ENCODE measurements around the gene ATOSB. TPM values are rescaled to one million over a fixed set of nuclear protein-coding genes. Genes with fewer than 3 reads are reported as not detected.
"Not testable (repeated sequence)": the region's sequence is repeated elsewhere in the genome, so short reads cannot be mapped to it uniquely, and the experiment has no call there.

The ATOSB gene
- 6.4 TPM for total RNA-seq
- 10 to 100 TPM in 7 of 8 donors, 1 to 10 TPM in 1; 9.7 to 12.5 (median 11.6) TPM for polyA plus RNA-seq (ENCODE audit: insufficient read depth in 1 of 8, insufficient read length in 8 of 8, low replicate concordance in 1 of 8)
- long read RNA-seq, donor 1, result 0 reads
- long read RNA-seq, donor 2, partial matches to known transcripts, result 0 of 1 reads
- long read RNA-seq, donor 2, other reads (novel, unspliced or antisense), result 0 of 1 reads
- long read RNA-seq, donor 3, result 0 reads
- long read RNA-seq, donor 4, partial matches to known transcripts, result 0 of 1 reads
- long read RNA-seq, donor 4, other reads (novel, unspliced or antisense), result 0 of 1 reads
- long read RNA-seq, donor 5, full-length matches to known transcripts, result 3 of 9 reads
- long read RNA-seq, donor 5, partial matches to known transcripts, result 6 of 9 reads
- long read RNA-seq, donor 5, other reads (novel, unspliced or antisense), result 0 of 9 reads
- long read RNA-seq, donor 6, partial matches to known transcripts, result 0 of 1 reads
- long read RNA-seq, donor 6, other reads (novel, unspliced or antisense), result 0 of 1 reads
- long read RNA-seq, donor 7, result 0 reads
- long read RNA-seq, donor 8, result 0 reads
- long read RNA-seq, donor 9, result 0 reads
- long read RNA-seq, donor 10, result 0 reads
- long read RNA-seq, donor 11, full-length matches to known transcripts, result 1 of 1 reads
- long read RNA-seq, donor 11, partial matches to known transcripts, result 0 of 1 reads
- long read RNA-seq, donor 11, other reads (novel, unspliced or antisense), result 0 of 1 reads

GRCh38 chr9:35115680-35116538, at the start of gene ATOSB:
ATOSB (minus strand) TSS chr9:35115862; CDS start chr9:35108274, 7,588 bp downstream.
- H3K4me3 ChIP-seq (ENCODE audit: low read length), result peak within 1 kb of the TSS; percentile 71
- H3K4me1 ChIP-seq (ENCODE audit: control insufficient read depth, insufficient read depth, low read length), result peaks cover 39% of the 10 kb centered on the region
- no peaks in the 10 kb centered on the region for H3K27me3 ChIP-seq (ENCODE audit: control insufficient read depth, insufficient read depth, low read length)
- no peaks in the 10 kb centered on the region for H3K9me3 ChIP-seq (replicated peaks; ENCODE audit: control insufficient read depth, low read depth, low read length)
- peak; percentile 98 for DNase-seq
- under 1% methylated on average over 41 of the region's 54 CpGs for WGBS (ENCODE audit: insufficient coverage)
- peak within 1 kb of the TSS; percentile 94 for H3K27ac ChIP-seq (ENCODE audit: low read length)
- no peaks in the 10 kb centered on the region for H3K36me3 ChIP-seq (ENCODE audit: control insufficient read depth, insufficient read depth, low read length)

GRCh38 chr9:35164711-35165110, 49.0 kb upstream of the ATOSB start:
- DNase-seq, result no peak
- WGBS (ENCODE audit: insufficient coverage), result no CpG with 5 or more reads among the region's 3 CpGs
- no peak overlapping the region for H3K27ac ChIP-seq (ENCODE audit: low read length)
- no peaks in the 10 kb centered on the region for H3K9me3 ChIP-seq (replicated peaks; ENCODE audit: control insufficient read depth, low read depth, low read length)
- no peak overlapping the region for H3K4me3 ChIP-seq (ENCODE audit: low read length)
- peaks cover 5% of the 10 kb centered on the region for H3K4me1 ChIP-seq (ENCODE audit: control insufficient read depth, insufficient read depth, low read length)
- H3K36me3 ChIP-seq (ENCODE audit: control insufficient read depth, insufficient read depth, low read length), result no peaks in the 10 kb centered on the region
- peaks cover 4% of the 10 kb centered on the region for H3K27me3 ChIP-seq (ENCODE audit: control insufficient read depth, insufficient read depth, low read length)

GRCh38 chr9:35163413-35163812, 47.8 kb upstream of the ATOSB start:
- Histone ChIP-seq H3K27ac (ENCODE audit: low read length) (no peak overlapping the region), H3K4me1 (ENCODE audit: control insufficient read depth, insufficient read depth, low read length) (peaks cover 5% of the 10 kb centered on the region), H3K36me3 (ENCODE audit: control insufficient read depth, insufficient read depth, low read length) (no peaks in the 10 kb centered on the region), H3K27me3 (ENCODE audit: control insufficient read depth, insufficient read depth, low read length) (peaks cover 4% of the 10 kb centered on the region), H3K9me3 (replicated peaks; ENCODE audit: control insufficient read depth, low read depth, low read length) (no peaks in the 10 kb centered on the region), H3K4me3 (ENCODE audit: low read length) (no peak overlapping the region)
- WGBS (ENCODE audit: insufficient coverage), result no CpG with 5 or more reads among the region's 3 CpGs
- DNase-seq, result peak; percentile 26

- H3K27me3 ChIP-seq (ENCODE audit: control insufficient read depth, insufficient read depth, low read length), result peaks cover 4% of the 10 kb centered on the region
- 50% methylated on average over 3 of the region's 11 CpGs for WGBS (ENCODE audit: insufficient coverage)
- H3K4me3 ChIP-seq (ENCODE audit: low read length), result peak overlapping the region; percentile 75
- no peak for DNase-seq
- peaks cover 5% of the 10 kb centered on the region for H3K4me1 ChIP-seq (ENCODE audit: control insufficient read depth, insufficient read depth, low read length)
- peak overlapping the region; percentile 90 for H3K27ac ChIP-seq (ENCODE audit: low read length)
- H3K36me3 ChIP-seq (ENCODE audit: control insufficient read depth, insufficient read depth, low read length), result no peaks in the 10 kb centered on the region
- no peaks in the 10 kb centered on the region for H3K9me3 ChIP-seq (replicated peaks; ENCODE audit: control insufficient read depth, low read depth, low read length)
These were observed 47.1 kb upstream of the ATOSB start for GRCh38 chr9:35162605-35163315.

- Histone ChIP-seq H3K36me3 (ENCODE audit: control insufficient read depth, insufficient read depth, low read length) (no peaks in the 10 kb centered on the region), H3K27me3 (ENCODE audit: control insufficient read depth, insufficient read depth, low read length) (peaks cover 4% of the 10 kb centered on the region), H3K9me3 (replicated peaks; ENCODE audit: control insufficient read depth, low read depth, low read length) (no peaks in the 10 kb centered on the region), H3K27ac (ENCODE audit: low read length) (peak within 1 kb of the TSS; percentile 90), H3K4me3 (ENCODE audit: low read length) (peak within 1 kb of the TSS; percentile 75), H3K4me1 (ENCODE audit: control insufficient read depth, insufficient read depth, low read length) (peaks cover 5% of the 10 kb centered on the region)
- peak; percentile 96 for DNase-seq
- under 1% methylated on average over 62 of the region's 70 CpGs for WGBS (ENCODE audit: insufficient coverage)
These were observed 46.3 kb upstream of the ATOSB start, which contains the start of gene UNC13B for GRCh38 chr9:35161713-35162604. UNC13B (plus strand) TSS chr9:35162009; CDS start chr9:35162284, 275 bp downstream.

- H3K36me3 ChIP-seq (ENCODE audit: control insufficient read depth, insufficient read depth, low read length), result no peaks in the 10 kb centered on the region
- H3K27ac ChIP-seq (ENCODE audit: low read length), result no peak overlapping the region
- no peaks in the 10 kb centered on the region for H3K9me3 ChIP-seq (replicated peaks; ENCODE audit: control insufficient read depth, low read depth, low read length)
- 67% methylated on average over 1 of the region's 10 CpGs for WGBS (ENCODE audit: insufficient coverage)
- H3K27me3 ChIP-seq (ENCODE audit: control insufficient read depth, insufficient read depth, low read length), result peaks cover 4% of the 10 kb centered on the region
- no peak for DNase-seq
- H3K4me3 ChIP-seq (ENCODE audit: low read length), result no peak overlapping the region
- H3K4me1 ChIP-seq (ENCODE audit: control insufficient read depth, insufficient read depth, low read length), result peaks cover 5% of the 10 kb centered on the region
These were observed 43.0 kb upstream of the ATOSB start for GRCh38 chr9:35158501-35159280.

- H3K9me3 ChIP-seq (replicated peaks; ENCODE audit: control insufficient read depth, low read depth, low read length); H3K36me3 ChIP-seq (ENCODE audit: control insufficient read depth, insufficient read depth, low read length); H3K27me3 ChIP-seq (ENCODE audit: control insufficient read depth, insufficient read depth, low read length); DNase-seq; H3K27ac ChIP-seq (ENCODE audit: low read length); H3K4me3 ChIP-seq (ENCODE audit: low read length); H3K4me1 ChIP-seq (ENCODE audit: control insufficient read depth, insufficient read depth, low read length): not testable (repeated sequence)
- WGBS (ENCODE audit: insufficient coverage), result 65% methylated on average over 3 of the region's 6 CpGs
These were observed 42.2 kb upstream of the ATOSB start for GRCh38 chr9:35157836-35158235.

- H3K4me1 ChIP-seq (ENCODE audit: control insufficient read depth, insufficient read depth, low read length), result peaks cover 3% of the 10 kb centered on the region
- no peaks in the 10 kb centered on the region for H3K36me3 ChIP-seq (ENCODE audit: control insufficient read depth, insufficient read depth, low read length)
- no peaks in the 10 kb centered on the region for H3K9me3 ChIP-seq (replicated peaks; ENCODE audit: control insufficient read depth, low read depth, low read length)
- H3K4me3 ChIP-seq (ENCODE audit: low read length), result no peak overlapping the region
- no peak overlapping the region for H3K27ac ChIP-seq (ENCODE audit: low read length)
- DNase-seq, result no peak
- H3K27me3 ChIP-seq (ENCODE audit: control insufficient read depth, insufficient read depth, low read length), result no peaks in the 10 kb centered on the region
These were observed 41.1 kb upstream of the ATOSB start for GRCh38 chr9:35156781-35157180.
